Measurements from ENCODE around the gene CD8B2.

CD8B2 gene

DNA sequence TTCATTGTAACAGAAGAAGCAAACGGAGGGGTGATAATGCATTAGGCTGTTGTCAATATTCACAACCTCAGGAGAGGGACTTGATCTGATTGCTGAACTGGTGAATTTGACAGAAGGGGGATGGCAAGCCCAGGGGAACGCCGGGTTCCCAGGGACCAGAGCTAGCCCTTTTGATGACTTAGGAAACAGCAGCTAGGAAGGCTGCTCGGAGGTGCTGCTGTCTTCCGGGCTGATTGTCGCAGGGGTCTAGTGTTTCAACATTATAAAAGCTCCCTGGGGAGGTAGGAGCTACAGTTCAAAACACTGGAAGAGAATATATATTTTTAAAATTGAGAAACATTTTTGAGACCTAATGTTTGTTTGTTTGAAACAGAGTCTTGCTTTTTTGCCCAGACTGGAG, 47.3 kb downstream of the CD8B2 start:
- no peak overlapping the region for H3K9ac ChIP-seq (ENCODE audit: low read length)
- H2AFZ ChIP-seq (ENCODE audit: low read length): no peak overlapping the region
- no peaks in the 10 kb centered on the region for H3K9me3 ChIP-seq (replicated peaks; ENCODE audit: insufficient read depth, low read length)
- TF ChIP-seq, protein P1, sequence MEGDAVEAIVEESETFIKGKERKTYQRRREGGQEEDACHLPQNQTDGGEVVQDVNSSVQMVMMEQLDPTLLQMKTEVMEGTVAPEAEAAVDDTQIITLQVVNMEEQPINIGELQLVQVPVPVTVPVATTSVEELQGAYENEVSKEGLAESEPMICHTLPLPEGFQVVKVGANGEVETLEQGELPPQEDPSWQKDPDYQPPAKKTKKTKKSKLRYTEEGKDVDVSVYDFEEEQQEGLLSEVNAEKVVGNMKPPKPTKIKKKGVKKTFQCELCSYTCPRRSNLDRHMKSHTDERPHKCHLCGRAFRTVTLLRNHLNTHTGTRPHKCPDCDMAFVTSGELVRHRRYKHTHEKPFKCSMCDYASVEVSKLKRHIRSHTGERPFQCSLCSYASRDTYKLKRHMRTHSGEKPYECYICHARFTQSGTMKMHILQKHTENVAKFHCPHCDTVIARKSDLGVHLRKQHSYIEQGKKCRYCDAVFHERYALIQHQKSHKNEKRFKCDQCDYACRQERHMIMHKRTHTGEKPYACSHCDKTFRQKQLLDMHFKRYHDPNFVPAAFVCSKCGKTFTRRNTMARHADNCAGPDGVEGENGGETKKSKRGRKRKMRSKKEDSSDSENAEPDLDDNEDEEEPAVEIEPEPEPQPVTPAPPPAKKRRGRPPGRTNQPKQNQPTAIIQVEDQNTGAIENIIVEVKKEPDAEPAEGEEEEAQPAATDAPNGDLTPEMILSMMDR (IDR thresholded peaks at IDR 0.05; ENCODE audit: low read length): no peak
- TF ChIP-seq EZH2phosphoT487 (IDR thresholded peaks at IDR 0.05; ENCODE audit: low read length) (no peak), EZH2 (optimal IDR thresholded peaks at IDR 0.05; ENCODE audit: low read depth, low read length) (no peak)
- H3K79me2 ChIP-seq (ENCODE audit: low read length): no peaks in the 10 kb centered on the region
- H3K4me1 ChIP-seq (ENCODE audit: low read length): 0 out of 2 replicates have a peak, but pooled peaks cover 4% of the 10 kb centered on the region
- no peaks in the 10 kb centered on the region for H3K36me3 ChIP-seq (replicated peaks; ENCODE audit: insufficient read depth, low read length)
- no peaks in the 10 kb centered on the region for H3K27me3 ChIP-seq (replicated peaks; ENCODE audit: insufficient read depth, low read length)
- DNase-seq: no peak
- H4K20me1 ChIP-seq (ENCODE audit: insufficient read depth, low read length): no peaks in the 10 kb centered on the region
- H3K9me2 ChIP-seq (replicated peaks; ENCODE audit: insufficient read depth, low read length): no peaks in the 10 kb centered on the region
- H3F3A ChIP-seq (ENCODE audit: insufficient read depth, low read length): no peaks in the 10 kb centered on the region
- no peak overlapping the region for H3K4me3 ChIP-seq (ENCODE audit: low read length)
- H3K27ac ChIP-seq (ENCODE audit: low read length): no peak overlapping the region
- H3K4me2 ChIP-seq (ENCODE audit: low read depth, low read length): no peak overlapping the region

DNA sequence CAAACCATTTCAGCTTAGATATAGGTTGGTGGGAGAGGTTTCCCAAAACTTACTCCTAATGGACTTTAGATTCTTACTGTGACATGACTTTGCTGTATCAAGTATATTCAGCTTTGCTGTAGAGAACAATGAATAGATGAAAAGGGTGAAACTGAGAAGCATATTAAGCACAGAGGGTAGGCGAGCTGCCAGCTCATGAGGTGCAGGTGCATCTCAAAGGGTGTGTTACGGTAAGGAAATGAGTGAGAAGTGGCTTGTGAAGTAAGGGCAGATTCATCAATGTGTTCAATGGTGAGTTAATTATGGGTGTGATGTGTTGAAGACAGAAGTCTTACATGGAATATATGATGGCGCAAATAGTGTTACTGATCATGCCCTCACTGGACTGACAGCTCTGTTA, 49.3 kb downstream of the CD8B2 start:
- Histone ChIP-seq H3F3A (ENCODE audit: insufficient read depth, low read length) (no peaks in the 10 kb centered on the region), H4K20me1 (ENCODE audit: insufficient read depth, low read length) (no peaks in the 10 kb centered on the region), H3K27ac (ENCODE audit: low read length) (no peak overlapping the region), H3K27me3 (replicated peaks; ENCODE audit: insufficient read depth, low read length) (no peaks in the 10 kb centered on the region), H3K36me3 (replicated peaks; ENCODE audit: insufficient read depth, low read length) (no peaks in the 10 kb centered on the region), H3K9me2 (replicated peaks; ENCODE audit: insufficient read depth, low read length) (no peaks in the 10 kb centered on the region), H2AFZ (ENCODE audit: low read length) (no peak overlapping the region), H3K4me3 (ENCODE audit: low read length) (no peak overlapping the region), H3K4me2 (ENCODE audit: low read depth, low read length) (no peak overlapping the region), H3K9ac (ENCODE audit: low read length) (no peak overlapping the region), H3K79me2 (ENCODE audit: low read length) (no peaks in the 10 kb centered on the region), H3K4me1 (ENCODE audit: low read length) (0 out of 2 replicates have a peak, but pooled peaks cover 4% of the 10 kb centered on the region), H3K9me3 (replicated peaks; ENCODE audit: insufficient read depth, low read length) (no peaks in the 10 kb centered on the region)
- TF ChIP-seq, protein P1 (IDR thresholded peaks at IDR 0.05; ENCODE audit: low read length): no peak
- TF ChIP-seq EZH2phosphoT487 (IDR thresholded peaks at IDR 0.05; ENCODE audit: low read length): no peak
- no peak for TF ChIP-seq EZH2 (optimal IDR thresholded peaks at IDR 0.05; ENCODE audit: low read depth, low read length)
- peak; percentile 44 for DNase-seq

DNA sequence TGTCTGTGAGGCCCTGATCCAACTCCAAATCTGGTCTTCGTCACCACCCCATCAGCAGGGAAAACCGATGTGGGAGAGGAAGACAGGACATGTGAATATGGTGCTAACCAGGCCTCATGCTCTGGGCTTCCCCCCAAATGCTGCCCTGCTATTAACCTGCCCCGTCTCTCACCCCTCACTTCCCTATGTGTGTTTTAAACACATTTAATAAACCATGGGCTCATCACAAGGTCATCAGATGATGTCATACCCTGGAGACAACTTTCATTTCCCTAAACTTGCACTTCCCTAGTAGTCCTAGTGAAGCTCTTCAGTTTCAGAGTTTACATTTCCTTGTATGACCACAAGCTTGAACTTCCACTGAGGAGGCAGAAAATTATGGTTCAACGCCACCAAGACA, 49.9 kb downstream of the CD8B2 start:
- Histone ChIP-seq H3K4me3 (ENCODE audit: low read length) (no peak overlapping the region), H3K27me3 (replicated peaks; ENCODE audit: insufficient read depth, low read length) (no peaks in the 10 kb centered on the region), H3K79me2 (ENCODE audit: low read length) (no peaks in the 10 kb centered on the region), H3K9me3 (replicated peaks; ENCODE audit: insufficient read depth, low read length) (no peaks in the 10 kb centered on the region), H3K36me3 (replicated peaks; ENCODE audit: insufficient read depth, low read length) (no peaks in the 10 kb centered on the region), H3K9ac (ENCODE audit: low read length) (no peak overlapping the region), H3K9me2 (replicated peaks; ENCODE audit: insufficient read depth, low read length) (no peaks in the 10 kb centered on the region), H2AFZ (ENCODE audit: low read length) (no peak overlapping the region), H4K20me1 (ENCODE audit: insufficient read depth, low read length) (no peaks in the 10 kb centered on the region), H3K27ac (ENCODE audit: low read length) (no peak overlapping the region), H3F3A (ENCODE audit: insufficient read depth, low read length) (no peaks in the 10 kb centered on the region), H3K4me1 (ENCODE audit: low read length) (0 out of 2 replicates have a peak, but pooled peaks cover 4% of the 10 kb centered on the region), H3K4me2 (ENCODE audit: low read depth, low read length) (no peak overlapping the region)
- no peak for DNase-seq
- TF ChIP-seq, protein P1 (IDR thresholded peaks at IDR 0.05; ENCODE audit: low read length): no peak

Data from MM.1S (cell line).